PC-9 (cell line): Measurements from ENCODE around the gene CRISPLD2.
A peak's percentile ranks its signal among the peaks of the same experiment; 100 is the strongest.

Experiments used
- EZH2 ChIP-seq: fragments of 200-600 bp; sonication (generic); IDR thresholded peaks from 2 replicates; pipeline ENCODE4 v1.8.0; 2017; ENCODE audit warnings: antibody characterized with exemption, low read depth
- TF ChIP-seq, protein P1 (sequence below): fragments of 200-600 bp; sonication (generic); conservative IDR thresholded peaks from 2 replicates; pipeline ENCODE4 v1.6.1; 2017; ENCODE audit warnings: mixed run types, antibody characterized with exemption, mild to moderate bottlenecking, moderate library complexity

DNA sequence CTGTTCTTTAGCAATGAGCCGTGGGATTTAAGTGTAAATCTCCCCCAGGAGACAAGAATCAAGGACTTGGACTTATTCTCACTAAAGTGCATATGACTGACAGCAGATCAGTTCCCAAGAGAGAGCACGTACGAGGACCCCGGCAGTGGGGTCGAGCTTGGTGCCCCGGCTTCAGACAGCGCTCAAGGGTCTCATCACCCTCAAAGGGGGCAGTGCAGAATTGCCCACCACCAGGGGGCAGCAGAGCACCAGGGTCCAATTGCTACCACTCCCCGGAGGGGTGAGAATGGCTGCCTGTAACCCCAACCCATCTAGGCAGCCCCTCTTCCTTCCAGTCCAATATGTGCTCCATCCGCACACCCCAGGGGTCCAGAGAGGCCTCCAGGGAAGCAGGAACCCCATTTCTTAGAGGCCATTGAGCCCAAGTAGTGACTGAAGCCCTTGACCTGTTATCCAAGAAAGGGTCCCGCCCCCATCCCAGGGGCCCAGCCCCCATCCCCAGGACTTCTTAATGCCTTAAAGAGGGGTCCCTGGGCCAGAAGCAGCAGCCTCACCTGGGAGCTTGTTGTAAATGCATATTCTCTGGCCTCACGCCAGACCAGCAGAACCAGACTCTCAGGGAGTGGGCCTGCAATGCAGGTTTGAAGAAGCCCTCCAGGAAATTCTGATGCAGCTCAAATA lies 105.4 kb downstream of the CRISPLD2 start:
- TF ChIP-seq, protein P1, sequence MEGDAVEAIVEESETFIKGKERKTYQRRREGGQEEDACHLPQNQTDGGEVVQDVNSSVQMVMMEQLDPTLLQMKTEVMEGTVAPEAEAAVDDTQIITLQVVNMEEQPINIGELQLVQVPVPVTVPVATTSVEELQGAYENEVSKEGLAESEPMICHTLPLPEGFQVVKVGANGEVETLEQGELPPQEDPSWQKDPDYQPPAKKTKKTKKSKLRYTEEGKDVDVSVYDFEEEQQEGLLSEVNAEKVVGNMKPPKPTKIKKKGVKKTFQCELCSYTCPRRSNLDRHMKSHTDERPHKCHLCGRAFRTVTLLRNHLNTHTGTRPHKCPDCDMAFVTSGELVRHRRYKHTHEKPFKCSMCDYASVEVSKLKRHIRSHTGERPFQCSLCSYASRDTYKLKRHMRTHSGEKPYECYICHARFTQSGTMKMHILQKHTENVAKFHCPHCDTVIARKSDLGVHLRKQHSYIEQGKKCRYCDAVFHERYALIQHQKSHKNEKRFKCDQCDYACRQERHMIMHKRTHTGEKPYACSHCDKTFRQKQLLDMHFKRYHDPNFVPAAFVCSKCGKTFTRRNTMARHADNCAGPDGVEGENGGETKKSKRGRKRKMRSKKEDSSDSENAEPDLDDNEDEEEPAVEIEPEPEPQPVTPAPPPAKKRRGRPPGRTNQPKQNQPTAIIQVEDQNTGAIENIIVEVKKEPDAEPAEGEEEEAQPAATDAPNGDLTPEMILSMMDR, result peak; percentile 98
- TF ChIP-seq EZH2, result no peak
